Fibroblast of villous mesenchyme (primary cell): Measurements from ENCODE around the gene HMGCL. TPM values are rescaled to one million over a fixed set of nuclear protein-coding genes. Genes with fewer than 3 reads are reported as not detected.

Experiments used
- DNase-seq: peaks from one replicate; pipeline ENCODE4 v3.0.0-alpha.2; 2010; ENCODE audit warnings: low read depth
- H3K4me3 ChIP-seq: 2 replicates; pipeline ENCODE4 v1.5.1; 2011; ENCODE audit warnings: low read depth, mild to moderate bottlenecking, low read length
- total RNA-seq: library from RNA; depleted of rRNA; stranded (reverse); fragments of >200 nt; gene quantifications from 2 replicates; pipeline ENCODE4 v1.2.3, GENCODE V29; 2012
- TF ChIP-seq, protein P1 (sequence below): IDR thresholded peaks from 2 replicates; pipeline ENCODE4 v1.5.1; 2012; ENCODE audit warnings: low read depth, mild to moderate bottlenecking, low read length; ENCODE audit not compliant: insufficient read depth

The HMGCL gene
- 30.3 and 37.1 TPM in 2 replicates for total RNA-seq

DNA sequence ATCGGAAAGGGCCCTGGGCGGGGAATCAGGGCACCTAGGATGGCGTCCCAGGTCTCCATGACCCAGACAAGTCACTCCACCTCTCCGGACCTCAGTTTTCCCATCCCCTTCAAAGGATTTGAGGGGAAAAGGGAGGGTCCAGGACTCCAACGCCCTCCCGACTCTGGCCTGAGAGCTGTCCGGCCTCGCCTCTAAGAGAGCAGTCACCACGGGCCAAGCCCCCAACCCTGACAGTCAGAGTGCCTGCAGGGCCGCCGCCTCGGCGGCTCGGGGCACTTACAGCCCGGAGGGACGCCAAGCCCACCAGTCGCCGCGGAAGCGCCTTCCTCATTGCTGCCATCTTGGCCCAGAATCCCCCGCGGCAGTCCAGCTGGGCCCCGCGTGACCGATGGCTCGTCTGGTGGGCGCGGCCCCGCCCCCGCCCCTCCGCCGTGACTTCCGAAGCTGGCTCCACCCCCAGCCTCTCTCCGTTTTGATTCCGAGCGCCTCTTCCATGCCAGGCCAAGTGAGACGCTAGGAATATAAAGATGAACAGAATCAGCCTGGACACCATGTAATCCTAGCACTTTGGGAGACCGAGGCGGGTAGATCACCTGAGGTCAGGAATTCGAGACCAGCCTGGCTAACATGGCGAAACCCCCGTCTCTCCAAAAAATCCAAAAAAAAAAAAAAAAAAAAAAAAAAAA is at the start of gene HMGCL:
Gene HMGCL (minus strand): TSS at position 354 of the 686 bp plus-strand sequence. CDS start 14 bp downstream, at position 340.
- H3K4me3 ChIP-seq = peak within 1 kb of the TSS; percentile 95
- peak; percentile 89 for DNase-seq
- TF ChIP-seq, protein P1, sequence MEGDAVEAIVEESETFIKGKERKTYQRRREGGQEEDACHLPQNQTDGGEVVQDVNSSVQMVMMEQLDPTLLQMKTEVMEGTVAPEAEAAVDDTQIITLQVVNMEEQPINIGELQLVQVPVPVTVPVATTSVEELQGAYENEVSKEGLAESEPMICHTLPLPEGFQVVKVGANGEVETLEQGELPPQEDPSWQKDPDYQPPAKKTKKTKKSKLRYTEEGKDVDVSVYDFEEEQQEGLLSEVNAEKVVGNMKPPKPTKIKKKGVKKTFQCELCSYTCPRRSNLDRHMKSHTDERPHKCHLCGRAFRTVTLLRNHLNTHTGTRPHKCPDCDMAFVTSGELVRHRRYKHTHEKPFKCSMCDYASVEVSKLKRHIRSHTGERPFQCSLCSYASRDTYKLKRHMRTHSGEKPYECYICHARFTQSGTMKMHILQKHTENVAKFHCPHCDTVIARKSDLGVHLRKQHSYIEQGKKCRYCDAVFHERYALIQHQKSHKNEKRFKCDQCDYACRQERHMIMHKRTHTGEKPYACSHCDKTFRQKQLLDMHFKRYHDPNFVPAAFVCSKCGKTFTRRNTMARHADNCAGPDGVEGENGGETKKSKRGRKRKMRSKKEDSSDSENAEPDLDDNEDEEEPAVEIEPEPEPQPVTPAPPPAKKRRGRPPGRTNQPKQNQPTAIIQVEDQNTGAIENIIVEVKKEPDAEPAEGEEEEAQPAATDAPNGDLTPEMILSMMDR = no peak

- H3K4me3 ChIP-seq = no peak overlapping the region
- TF ChIP-seq, protein P1 = no peak
Observed at GRCh38 chr1:23872421-23872820, 47.2 kb upstream of the HMGCL start.

DNA sequence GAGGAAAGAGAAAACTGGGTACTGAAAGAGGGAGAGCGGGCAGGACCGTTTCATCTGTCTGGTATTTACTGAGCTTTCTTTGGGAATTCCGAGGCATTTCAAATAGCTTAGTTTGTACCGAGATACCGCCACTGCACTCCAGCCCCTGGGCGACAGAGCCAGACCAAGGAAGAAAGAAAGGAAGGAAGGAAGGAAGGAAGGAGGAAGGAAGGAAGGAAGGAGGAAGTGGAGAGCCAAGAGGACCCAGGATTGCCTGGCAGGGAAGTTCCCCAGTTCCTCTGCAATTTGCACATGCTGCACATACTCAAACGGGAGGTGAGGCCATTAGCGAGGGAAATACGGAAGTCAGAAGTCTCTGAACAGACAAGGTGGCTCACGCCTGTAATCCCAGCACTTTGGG is 43.8 kb upstream of the HMGCL start:
- H3K4me3 ChIP-seq = peak overlapping the region; percentile 68
- no peak for DNase-seq
- TF ChIP-seq, protein P1 = no peak

More at GRCh38 chr1:23872421-23872820, 47.2 kb upstream of the HMGCL start:
- DNase-seq = no peak

- H3K4me3 ChIP-seq = peak overlapping the region; percentile 68
- DNase-seq = no peak
- TF ChIP-seq, protein P1 = no peak
Observed at GRCh38 chr1:23868557-23869016, 43.4 kb upstream of the HMGCL start.

DNA sequence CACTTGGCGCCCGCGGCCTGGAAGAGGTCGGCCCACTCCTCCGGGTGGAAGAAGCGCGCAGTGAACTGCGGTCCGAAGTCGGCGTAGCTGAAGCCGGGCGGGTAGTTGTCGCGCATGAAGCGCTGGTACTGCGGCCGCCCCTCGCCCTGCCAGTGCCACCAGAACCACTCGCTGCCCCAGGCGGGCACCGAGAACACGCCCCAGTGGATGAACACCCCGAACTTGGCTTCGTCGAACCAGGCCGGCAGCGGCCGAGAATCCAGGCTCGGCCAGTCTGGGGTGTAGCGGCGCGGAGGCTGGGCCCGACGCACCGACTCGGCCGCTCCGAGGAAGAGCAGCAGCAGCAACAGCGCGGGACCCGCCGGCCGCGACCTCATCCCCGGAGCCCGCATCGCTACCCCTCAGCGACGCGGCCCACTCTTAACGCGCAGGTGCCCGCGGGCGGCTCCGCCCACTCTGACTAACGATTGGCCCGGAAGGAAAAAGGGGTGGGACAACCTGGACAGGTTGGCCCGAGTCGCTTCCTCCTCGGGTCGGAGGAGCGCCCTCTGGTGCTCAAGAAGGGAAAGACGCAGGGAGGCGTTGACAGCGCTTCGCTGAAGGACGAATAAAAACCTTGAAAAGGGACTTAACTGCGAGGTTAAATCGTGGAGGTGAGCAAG is 42.8 kb upstream of the HMGCL start, which contains the start of gene FUCA1:
Gene FUCA1 (minus strand): TSS at position 396 of the 662 bp plus-strand sequence. CDS start 4 bp downstream, at position 392.
- peak within 1 kb of the TSS; percentile 68 for H3K4me3 ChIP-seq
- TF ChIP-seq, protein P1 = peak; percentile 96
- peak; percentile 79 for DNase-seq

DNA sequence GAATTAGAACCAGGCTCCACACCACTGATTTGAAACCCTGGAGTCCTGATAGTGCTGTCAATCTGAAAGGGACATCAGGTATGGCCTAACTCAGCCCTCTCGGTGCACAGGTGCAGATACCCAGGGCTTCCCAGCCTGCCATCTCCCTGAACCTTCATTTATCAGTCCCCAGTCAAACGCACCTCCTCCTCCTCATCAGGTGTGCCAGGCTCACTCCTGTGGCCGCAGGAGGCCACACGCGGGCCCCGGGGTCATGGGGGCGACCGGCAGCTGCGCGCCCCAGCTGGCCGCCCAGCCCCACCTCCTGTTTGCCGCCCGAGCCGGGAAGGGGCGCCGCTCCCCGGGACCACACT is 42.3 kb upstream of the HMGCL start:
- no peak for DNase-seq
- H3K4me3 ChIP-seq = peak overlapping the region; percentile 68
- TF ChIP-seq, protein P1 = no peak
